ENCODE measurements around the gene DHCR24. TPM values are rescaled to one million over a fixed set of nuclear protein-coding genes. Genes with fewer than 3 reads are reported as not detected.

Gene DHCR24
- total RNA-seq, 1 donor from 2014 or later: 16.6 TPM

DNA sequence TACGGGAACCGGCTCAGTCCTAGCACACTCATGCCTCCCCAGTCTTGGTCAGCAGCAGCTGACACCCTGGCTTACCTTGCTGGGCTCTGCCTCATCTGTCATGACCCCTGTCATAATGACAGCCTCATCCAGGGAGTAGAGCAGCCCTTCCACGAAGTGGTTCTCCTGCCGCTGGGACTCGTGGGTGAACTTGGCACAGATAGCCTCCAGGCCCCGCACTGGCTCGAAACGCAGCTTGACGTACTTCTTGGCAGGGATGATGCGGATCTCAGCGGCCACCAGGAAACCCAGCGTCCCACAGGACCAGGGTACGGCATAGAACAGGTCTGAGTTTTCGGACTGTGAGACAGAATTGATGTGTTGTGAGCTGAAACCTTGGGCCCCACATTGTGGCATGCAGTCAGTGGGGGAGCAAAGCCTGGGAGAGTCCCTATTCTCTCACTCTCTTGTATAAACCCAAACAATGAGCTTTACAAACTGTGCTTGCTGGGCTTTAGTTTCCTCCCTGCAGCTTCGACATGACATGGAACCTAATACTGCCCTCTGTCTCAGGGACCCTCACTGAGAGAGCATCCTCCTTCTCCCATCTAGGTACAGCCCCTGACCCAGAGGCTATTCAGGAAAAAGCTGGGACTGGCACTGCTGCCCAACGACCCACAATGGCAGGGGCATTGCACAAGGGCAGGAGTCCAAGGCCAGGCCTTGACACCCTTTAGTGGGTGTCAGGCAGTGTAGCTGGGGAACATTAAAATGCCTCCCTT is 15.5 kb downstream of the DHCR24 start:
- no peak for DNase-seq (ENCODE audit: low spot score in 2 of 2)
- no peaks in the 10 kb centered on the region for H3K9me3 ChIP-seq
- no peak overlapping the region for H3K4me3 ChIP-seq
- no peak overlapping the region for H3K27ac ChIP-seq
- no peak for TF ChIP-seq CTCF (IDR thresholded peaks at IDR 0.05)
- H3K27me3 ChIP-seq: no peaks in the 10 kb centered on the region
- H3K36me3 ChIP-seq: peaks cover 4 to 34% of the 10 kb centered on the region in 2 donors
- no peaks in the 10 kb centered on the region for H3K4me1 ChIP-seq
- intact Hi-C loops (cut with DNase I): no loop called here

DNA sequence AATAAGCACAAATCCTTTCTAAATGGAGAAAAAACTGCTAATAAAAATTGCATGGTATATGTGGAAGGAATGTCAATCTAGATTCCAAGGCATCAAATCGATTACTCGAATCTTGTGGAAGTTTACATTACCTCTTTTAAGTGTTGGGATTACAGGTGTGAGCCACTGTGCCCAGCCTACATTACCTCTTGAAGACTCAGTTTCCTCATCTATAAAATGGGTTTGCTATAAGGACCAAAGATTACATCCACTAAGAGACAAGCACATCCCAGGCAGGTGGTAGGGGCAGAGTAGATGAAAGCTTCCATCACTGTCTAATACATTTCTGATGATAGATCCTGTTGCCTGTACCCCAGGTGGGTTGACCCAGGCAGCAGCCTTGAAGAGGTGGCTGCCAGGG is 16.1 kb downstream of the DHCR24 start:
- Histone ChIP-seq H3K4me3 (no peak overlapping the region), H3K4me1 (no peaks in the 10 kb centered on the region), H3K36me3 (peaks cover 4 to 34% of the 10 kb centered on the region in 2 donors), H3K27me3 (no peaks in the 10 kb centered on the region), H3K27ac (no peak overlapping the region), H3K9me3 (no peaks in the 10 kb centered on the region)
- intact Hi-C loops (cut with DNase I): no loop called here
- DNase-seq (ENCODE audit: low spot score in 2 of 2): no peak
- no peak for TF ChIP-seq CTCF (IDR thresholded peaks at IDR 0.05)

- peaks cover 7 to 25% of the 10 kb centered on the region in 2 donors for H3K36me3 ChIP-seq
- H3K4me1 ChIP-seq: no peaks in the 10 kb centered on the region
- intact Hi-C loops (cut with DNase I): no loop called here
Measured at GRCh38 chr1:54869173-54869851, 17.7 kb downstream of the DHCR24 start.

GRCh38 chr1:54867717-54868057 is 19.3 kb downstream of the DHCR24 start:
- TF ChIP-seq CTCF (IDR thresholded peaks at IDR 0.05): no peak
- no peak for DNase-seq (ENCODE audit: low spot score in 2 of 2)
- Histone ChIP-seq H3K36me3 (peaks cover 3 to 20% of the 10 kb centered on the region in 2 donors), H3K27ac (no peak overlapping the region), H3K4me1 (no peaks in the 10 kb centered on the region), H3K9me3 (no peaks in the 10 kb centered on the region), H3K27me3 (no peaks in the 10 kb centered on the region), H3K4me3 (no peak overlapping the region)
- intact Hi-C loops (cut with DNase I): no loop called here

More at GRCh38 chr1:54869173-54869851, 17.7 kb downstream of the DHCR24 start:
- H3K9me3 ChIP-seq: no peaks in the 10 kb centered on the region
- H3K4me3 ChIP-seq: no peak overlapping the region
- no peak overlapping the region for H3K27ac ChIP-seq
- DNase-seq (ENCODE audit: low spot score in 2 of 2): no peak
- no peaks in the 10 kb centered on the region for H3K27me3 ChIP-seq
- TF ChIP-seq CTCF (IDR thresholded peaks at IDR 0.05): no peak

DNA sequence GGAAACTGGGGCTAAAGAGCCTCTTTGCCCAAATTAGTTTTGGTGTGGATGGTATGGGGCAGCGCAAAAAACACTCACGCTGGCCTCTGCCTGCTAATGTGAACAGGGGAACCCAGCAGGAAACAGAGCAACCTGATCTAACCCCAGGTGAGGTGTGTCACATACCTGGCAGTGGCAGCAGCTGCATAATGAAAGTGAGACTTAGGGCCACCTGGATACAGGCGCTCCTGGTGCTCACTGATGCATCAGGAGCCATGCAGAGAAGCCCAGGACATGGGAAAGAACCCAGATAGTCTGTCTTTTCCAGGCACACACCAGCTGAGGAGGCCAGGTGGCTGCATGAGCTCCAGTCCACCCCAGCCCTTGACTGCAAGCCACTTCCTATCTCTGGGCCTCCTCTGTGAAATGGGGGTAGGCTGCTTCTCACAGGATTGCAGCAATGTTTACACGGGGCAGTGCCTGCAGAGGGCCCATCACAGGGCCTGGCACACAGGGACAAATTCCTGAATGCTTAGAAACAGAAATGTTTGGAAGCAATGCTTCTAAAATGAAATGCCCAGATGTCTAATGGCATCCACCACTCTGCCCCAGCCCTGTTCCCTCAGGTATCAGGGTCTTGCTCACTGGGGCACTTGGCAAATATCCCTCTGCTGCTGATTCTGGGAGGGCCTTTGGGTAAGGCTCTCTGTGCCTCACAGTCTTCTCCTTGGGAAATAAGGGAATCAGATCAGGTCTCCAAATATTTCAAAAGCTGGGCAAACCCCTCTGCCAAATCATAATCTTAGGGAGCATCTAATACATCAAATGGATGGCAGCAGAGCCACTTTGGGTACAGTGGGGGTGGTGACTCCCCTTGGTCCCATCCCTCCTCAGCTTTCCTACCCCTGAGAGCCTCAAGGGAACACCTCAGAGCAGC is 19.9 kb downstream of the DHCR24 start:
- H3K9me3 ChIP-seq: no peaks in the 10 kb centered on the region
- DNase-seq (ENCODE audit: low spot score in 2 of 2): peak in 1 of 2 donors; percentile 56
- peaks cover 3 to 16% of the 10 kb centered on the region in 2 donors for H3K36me3 ChIP-seq
- H3K4me3 ChIP-seq: no peak overlapping the region
- no peak overlapping the region for H3K27ac ChIP-seq
- no peaks in the 10 kb centered on the region for H3K27me3 ChIP-seq
- H3K4me1 ChIP-seq: no peaks in the 10 kb centered on the region
- intact Hi-C loops (cut with DNase I): no loop called here
- TF ChIP-seq CTCF (IDR thresholded peaks at IDR 0.05): no peak
